Measurements from ENCODE around the gene WHRN. TPM values are rescaled to one million over a fixed set of nuclear protein-coding genes. Genes with fewer than 3 reads are reported as not detected.

The WHRN gene
- total RNA-seq, 2 experiments from 2014 or later, result 0.19 to 2.1 TPM

DNA sequence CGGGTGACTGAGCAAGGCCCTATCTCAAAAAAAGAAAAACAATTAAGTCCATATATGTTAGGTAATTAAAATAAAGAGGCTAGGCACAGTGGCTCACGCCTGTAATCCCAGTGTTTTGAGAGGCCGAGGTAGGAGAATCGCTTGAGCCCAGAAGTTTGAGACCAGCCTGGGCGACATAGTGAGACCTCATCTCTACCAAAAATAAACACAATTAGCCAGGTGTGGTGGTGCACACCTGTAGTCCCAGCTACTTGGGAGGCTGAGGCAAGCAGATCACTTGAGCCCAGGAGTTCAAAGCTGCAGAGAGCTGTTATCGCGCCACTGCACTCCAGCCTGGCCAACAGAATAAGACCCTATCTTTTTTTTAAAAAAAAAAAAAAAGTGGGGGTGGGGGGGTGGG, 12.3 kb downstream of the WHRN start:
- no peak overlapping the region for H2AFZ ChIP-seq (ENCODE audit: low read length)
- no peaks in the 10 kb centered on the region for H3K79me2 ChIP-seq (ENCODE audit: insufficient read depth, low read depth, low read length)
- ChIA-PET CTCF (ENCODE audit: unreplicated experiment) (no interaction called here), POLR2A (interaction anchor here (0.6 kb wide), 1 partner anchor 869 kb away, joined by 3 read pairs; no protein-coding TSS in a partner anchor)
- H3K4me3 ChIP-seq (ENCODE audit: low read depth, low read length, poor library complexity, severe bottlenecking), result no peak overlapping the region
- no peak overlapping the region for H3K27ac ChIP-seq (ENCODE audit: low read depth, low read length, poor library complexity, severe bottlenecking)
- no peak for TF ChIP-seq EZH2phosphoT487 (IDR thresholded peaks at IDR 0.05; ENCODE audit: borderline replicate concordance, low read depth, low read length)
- TF ChIP-seq CTCF (conservative IDR thresholded peaks at IDR 0.05; ENCODE audit: low read length), result no peak
- no peak overlapping the region for H3K4me2 ChIP-seq (ENCODE audit: low read length)
- no peaks in the 10 kb centered on the region for H3K9me2 ChIP-seq (ENCODE audit: insufficient read depth, low read length)
- H3K4me1 ChIP-seq (ENCODE audit: insufficient read depth, low read length, poor library complexity, severe bottlenecking), result peaks cover 8% of the 10 kb centered on the region
- H3K36me3 ChIP-seq (ENCODE audit: insufficient read depth, low read length), result no peaks in the 10 kb centered on the region
- BruUV-seq (replicated peaks), result no TSS peak
- intact Hi-C loops (cut with micrococcal nuclease; ENCODE audit: unreplicated experiment), result no loop called here
- no peak for DNase-seq (ENCODE audit: low spot score)
- no peaks in the 10 kb centered on the region for H3K9me3 ChIP-seq (ENCODE audit: low read length)
- H4K20me1 ChIP-seq (ENCODE audit: insufficient read depth, low read length), result no peaks in the 10 kb centered on the region

- intact Hi-C loops (cut with micrococcal nuclease; ENCODE audit: unreplicated experiment), result no loop called here
- BruUV-seq (replicated peaks), result no TSS peak
These were observed 13.8 kb downstream of the WHRN start for GRCh38 chr9:114491430-114492003.

More at GRCh38 chr9:114491430-114492003, 13.8 kb downstream of the WHRN start:
- Histone ChIP-seq H4K20me1 (ENCODE audit: insufficient read depth, low read length) (no peaks in the 10 kb centered on the region), H3K4me3 (ENCODE audit: low read depth, low read length, poor library complexity, severe bottlenecking) (no peak overlapping the region), H3K9me3 (ENCODE audit: low read length) (no peaks in the 10 kb centered on the region), H3K79me2 (ENCODE audit: insufficient read depth, low read depth, low read length) (no peaks in the 10 kb centered on the region), H3K36me3 (ENCODE audit: insufficient read depth, low read length) (no peaks in the 10 kb centered on the region), H3K4me1 (ENCODE audit: insufficient read depth, low read length, poor library complexity, severe bottlenecking) (no peaks in the 10 kb centered on the region), H3K27ac (ENCODE audit: low read depth, low read length, poor library complexity, severe bottlenecking) (no peak overlapping the region), H3K4me2 (ENCODE audit: low read length) (no peak overlapping the region), H2AFZ (ENCODE audit: low read length) (no peak overlapping the region), H3K9me2 (ENCODE audit: insufficient read depth, low read length) (no peaks in the 10 kb centered on the region)
- TF ChIP-seq CTCF (conservative IDR thresholded peaks at IDR 0.05; ENCODE audit: low read length) (no peak), EZH2phosphoT487 (IDR thresholded peaks at IDR 0.05; ENCODE audit: borderline replicate concordance, low read depth, low read length) (no peak)
- POLR2A ChIA-PET, result interaction anchor here (0.6 to 1.7 kb wide), 3 partner anchors 10 to 115 kb away, joined by 3 to 6 read pairs (median 4); partner anchors contain the start of gene ATP6V1G1
- CTCF ChIA-PET (ENCODE audit: unreplicated experiment), result interaction anchor here (0.6 to 1.0 kb wide), 2 partner anchors 11 to 162 kb away, joined by 3 to 4 read pairs; no protein-coding TSS in a partner anchor
- no peak for DNase-seq (ENCODE audit: low spot score)

All from OCI-LY7 (cell line).